Right cardiac atrium (tissue), 5 donors: ENCODE measurements around the gene CHN1. TPM values are rescaled to one million over a fixed set of nuclear protein-coding genes. Genes with fewer than 3 reads are reported as not detected.
A peak's percentile ranks its signal among the peaks of the same experiment; 100 is the strongest.

Experiments
- ATAC-seq, 2 donors: fragments of 200-7000 bp; cut with Tn5 transposase; one replicate each; pipeline versions ENCODE4 v1.8.0 to v1.9.1; 2020; ENCODE audit warnings: moderate library complexity in 2 of 2, mild to moderate bottlenecking in 1 of 2
- DNase-seq, 3 donors: peaks; one replicate each; pipeline ENCODE4 v3.0.0-alpha.2; 2020
- H3K27ac ChIP-seq: one replicate; pipeline ENCODE4 v1.5.1; 2013; ENCODE audit warnings: mild to moderate bottlenecking, low read length, control low read depth, moderate library complexity
- H3K27me3 ChIP-seq: one replicate; pipeline ENCODE4 v1.6.1; 2013; ENCODE audit not compliant: control insufficient read depth, insufficient read depth
- H3K4me1 ChIP-seq: one replicate; pipeline ENCODE4 v1.6.1; 2013; ENCODE audit warnings: low read length; ENCODE audit not compliant: control insufficient read depth, insufficient read depth
- H3K4me3 ChIP-seq: one replicate; pipeline ENCODE4 v1.5.1; 2013; ENCODE audit warnings: low read length, control low read depth
- H3K9me3 ChIP-seq: one replicate; pipeline ENCODE4 v1.6.1; 2013; ENCODE audit warnings: low read length; ENCODE audit not compliant: control insufficient read depth
- WGBS: extraction: QIAGEN DNeasy Blood & Tissue Kit; methylation state at CpG from one replicate; pipeline ENCODE4 v1.1.7; 2013; 5-methylcytosine and 5-hydroxymethylcytosine counted together
- intact Hi-C, 4 donors: fragments of 100-400 bp; cut with DNase I; formaldehyde crosslinking; loops; one replicate each; pipeline versions ENCODE4 v1.11.0 to v1.14.0; 2022 to 2023
- polyA plus RNA-seq: library from polyadenylated mRNA; stranded (reverse); fragments of 200-250 nt; gene quantifications from one replicate; pipeline ENCODE4 v1.2.3, GENCODE V29; 2013
- total RNA-seq, 4 donors: library from RNA; stranded (reverse); fragmentation: NEBNext Ultra II Directional; extraction: Animal tissue kit (Norgen Biotek cat#: 25700); gene quantifications; one replicate each; pipeline ENCODE4 v1.2.1, GENCODE V29; 2021
- donor health status: healthy with polysubstance abuse.
- donor health status: DM: no; HTN: yes; CAD: no.
- donor health status: DM: no; HTN: no; CAD: no.
- donor health status: DM: no; HTN: yes; CAD: no; lungs with severe emphysema.
- donor health status: DM: yes; HTN: yes; CAD: no.

The CHN1 gene
- total and polyA plus RNA-seq, 5 donors: 5.3 to 8.9 (median 7.8) TPM

DNA sequence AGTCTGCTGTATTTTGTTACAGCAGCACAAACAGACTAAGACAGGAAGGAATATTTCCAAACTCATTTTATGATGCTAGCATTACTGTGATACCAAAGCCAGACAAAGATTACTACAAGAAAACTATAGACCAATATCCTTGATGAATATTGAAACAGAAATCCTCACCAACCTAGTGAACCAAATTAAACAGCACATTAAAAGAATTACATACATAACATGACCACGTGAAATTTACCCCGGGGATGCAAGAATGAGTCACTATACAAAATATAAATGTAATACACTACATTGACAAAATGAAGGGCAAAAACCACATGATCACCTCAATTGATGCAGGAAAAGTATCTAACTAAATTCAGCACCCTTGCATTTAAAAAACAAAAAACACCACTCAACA is 112.6 kb downstream of the CHN1 start:
- DNase-seq (no peak), ATAC-seq (no peak)
- H3K4me3 ChIP-seq: no peak overlapping the region
- intact Hi-C loops: loop anchor here in 1 of 4 donors (10.0 kb wide), 1 partner anchor 62 kb away; no protein-coding TSS in a partner anchor
- peaks cover 2% of the 10 kb centered on the region for H3K4me1 ChIP-seq
- H3K27me3 ChIP-seq: no peaks in the 10 kb centered on the region
- no peaks in the 10 kb centered on the region for H3K9me3 ChIP-seq
- no peak overlapping the region for H3K27ac ChIP-seq
- 97% methylated on average over 2 of the region's 2 CpGs for WGBS

DNA sequence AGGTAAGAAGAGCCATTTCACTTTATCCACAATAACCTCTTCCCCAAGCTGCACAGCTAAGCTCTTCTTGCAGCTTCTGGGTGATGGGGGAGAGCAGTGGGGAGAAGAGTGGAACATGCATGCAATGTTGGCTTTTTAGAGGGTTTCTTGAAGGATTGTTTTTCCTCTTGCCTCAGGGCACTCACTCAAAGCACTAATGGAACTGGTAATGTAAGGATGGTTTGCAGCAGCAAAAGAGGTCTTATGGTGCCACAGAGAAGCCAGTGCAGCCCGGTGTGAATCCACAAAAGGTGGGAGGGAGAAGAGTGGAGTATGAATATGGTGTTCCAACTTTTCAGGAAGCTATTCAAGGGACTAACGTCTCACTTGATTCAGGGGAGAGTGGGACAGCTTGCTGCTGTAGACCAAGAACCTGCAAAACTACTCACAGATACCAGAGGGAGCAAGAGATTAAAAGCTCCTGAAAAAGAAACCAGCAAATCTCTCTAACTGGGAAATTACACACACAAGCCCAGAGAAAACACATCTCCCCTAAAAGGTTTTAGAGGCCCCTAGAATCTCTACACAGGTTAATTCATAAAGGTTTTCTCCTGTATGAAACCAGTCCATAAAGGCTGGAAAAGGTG is 116.4 kb downstream of the CHN1 start:
- WGBS: 73% methylated on average over 2 of the region's 2 CpGs
- ATAC-seq (no peak), DNase-seq (no peak)
- Histone ChIP-seq H3K4me1 (peaks cover 2% of the 10 kb centered on the region), H3K27me3 (no peaks in the 10 kb centered on the region), H3K4me3 (no peak overlapping the region), H3K9me3 (no peaks in the 10 kb centered on the region), H3K27ac (no peak overlapping the region)
- intact Hi-C loops: no loop called here

DNA sequence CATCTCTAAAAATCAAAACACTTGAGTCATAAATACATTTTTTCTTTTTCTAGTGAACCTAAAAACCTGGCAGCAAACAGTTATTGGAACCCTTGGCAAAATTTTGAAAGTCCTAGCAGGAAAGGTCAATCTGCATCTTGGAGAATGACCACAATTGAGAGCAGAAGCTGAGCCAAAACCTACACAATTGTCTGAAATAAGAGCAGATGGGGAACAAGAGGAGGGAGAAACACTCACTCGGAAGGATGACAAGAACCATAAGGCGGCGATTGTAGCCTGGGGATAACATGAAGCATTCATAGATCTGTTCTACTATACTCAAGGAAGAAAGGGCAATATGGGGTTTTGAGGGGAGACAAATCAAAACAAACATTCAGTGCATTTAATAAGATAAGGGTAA is 117.0 kb downstream of the CHN1 start:
- Histone ChIP-seq H3K4me1 (peaks cover 2% of the 10 kb centered on the region), H3K27me3 (no peaks in the 10 kb centered on the region), H3K9me3 (no peaks in the 10 kb centered on the region), H3K27ac (no peak overlapping the region), H3K4me3 (no peak overlapping the region)
- 78% methylated on average over 3 of the region's 3 CpGs for WGBS
- no peak for ATAC-seq
- DNase-seq: no peak
- intact Hi-C loops: no loop called here

DNA sequence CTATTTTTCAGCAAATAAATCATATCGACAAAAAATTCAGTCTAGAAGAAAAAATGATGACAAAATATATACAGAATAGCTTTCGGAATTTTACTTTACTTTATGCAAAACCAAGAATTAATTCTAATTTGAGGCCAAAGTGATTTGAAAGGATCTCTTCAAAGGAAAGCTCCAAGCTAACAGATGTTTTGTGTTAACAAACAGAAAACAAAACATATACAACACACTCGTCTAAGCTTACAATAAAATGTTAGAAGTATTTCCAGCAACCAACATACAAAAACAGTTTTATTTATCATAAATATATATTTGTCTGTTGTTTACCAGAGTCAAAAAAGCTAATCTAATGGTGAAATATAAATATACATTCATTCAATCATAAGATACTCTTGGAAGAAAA is 122.8 kb downstream of the CHN1 start:
- H3K4me3 ChIP-seq: no peak overlapping the region
- H3K9me3 ChIP-seq: no peaks in the 10 kb centered on the region
- intact Hi-C loops: no loop called here
- no peaks in the 10 kb centered on the region for H3K4me1 ChIP-seq
- ATAC-seq: no peak
- H3K27me3 ChIP-seq: no peaks in the 10 kb centered on the region
- no peak overlapping the region for H3K27ac ChIP-seq
- DNase-seq: no peak
- 86% methylated on average over 3 of the region's 3 CpGs for WGBS

DNA sequence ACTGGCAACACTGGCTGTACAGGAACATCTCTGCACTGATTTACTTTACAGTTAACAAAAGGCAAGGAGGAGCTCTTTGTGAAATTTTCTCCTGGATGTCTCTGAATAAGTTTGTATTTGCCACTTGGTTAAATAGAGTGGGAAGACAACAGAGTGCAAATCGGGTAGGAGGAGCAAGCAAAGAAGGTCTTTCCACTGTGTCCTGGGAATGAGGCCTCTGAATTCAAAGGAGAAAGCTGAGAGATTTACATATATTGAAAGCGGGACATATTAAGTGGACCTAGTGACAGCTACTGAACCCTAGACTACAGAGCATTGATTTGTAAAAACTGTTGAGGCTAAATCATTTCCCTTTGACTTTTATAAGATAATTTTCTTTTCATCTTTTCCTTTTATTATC is 123.5 kb downstream of the CHN1 start:
- intact Hi-C loops: no loop called here
- no peaks in the 10 kb centered on the region for H3K27me3 ChIP-seq
- no peak overlapping the region for H3K27ac ChIP-seq
- no peaks in the 10 kb centered on the region for H3K9me3 ChIP-seq
- ATAC-seq: no peak
- WGBS: 74% methylated on average over 2 of the region's 2 CpGs
- H3K4me1 ChIP-seq: no peaks in the 10 kb centered on the region
- H3K4me3 ChIP-seq: no peak overlapping the region
- no peak for DNase-seq

DNA sequence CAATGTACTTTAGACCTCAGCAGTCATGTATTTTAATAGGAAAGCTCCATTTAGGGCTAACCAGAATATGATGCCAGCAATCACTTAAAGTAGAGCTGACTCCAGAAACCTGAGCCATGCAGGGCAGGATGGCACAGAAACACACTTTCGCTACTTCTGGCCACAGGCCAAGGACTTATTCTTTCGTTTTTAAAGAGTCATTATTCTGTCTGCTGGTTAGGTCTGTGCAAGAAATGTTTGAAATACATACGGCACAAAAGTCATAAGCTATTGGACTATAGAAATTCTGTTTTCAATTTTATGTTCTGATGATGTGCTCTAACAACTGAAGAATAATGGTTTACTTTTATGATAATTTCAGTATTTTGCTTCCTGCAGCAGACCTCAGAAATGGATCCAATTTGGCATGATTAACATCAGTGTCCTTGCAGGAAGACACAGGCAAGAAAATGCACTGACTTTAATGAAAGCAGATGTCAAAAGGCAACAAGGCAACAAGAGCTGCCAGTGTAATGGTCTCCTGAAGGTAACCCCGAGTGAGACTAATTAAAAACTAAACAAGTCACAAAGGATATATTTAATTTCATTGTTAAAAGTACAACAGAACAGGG is 126.5 kb downstream of the CHN1 start:
- DNase-seq (peak in 1 of 3 donors; percentile 28), ATAC-seq (no peak)
- intact Hi-C loops: no loop called here

DNA sequence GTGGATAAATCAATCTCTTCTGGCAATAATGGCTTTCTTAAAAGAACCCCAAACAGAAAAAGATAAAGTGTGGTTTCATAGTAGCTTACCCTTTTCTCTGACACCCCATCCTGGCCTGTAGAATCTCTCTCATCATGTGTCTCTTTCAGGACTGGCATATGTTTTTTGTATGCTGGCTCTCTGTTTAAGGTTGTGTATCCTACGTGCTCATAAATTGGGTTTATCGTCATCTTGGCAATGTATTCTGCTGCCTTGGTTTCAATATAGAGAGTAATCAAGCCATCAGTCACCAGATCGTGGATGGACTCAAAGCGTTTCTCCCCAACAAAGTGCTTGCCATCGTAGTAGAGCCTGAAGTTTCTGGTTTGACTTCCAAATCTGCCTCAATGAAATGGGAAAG is 127.4 kb downstream of the CHN1 start:
- Histone ChIP-seq H3K9me3 (no peaks in the 10 kb centered on the region), H3K27me3 (no peaks in the 10 kb centered on the region), H3K4me3 (no peak overlapping the region), H3K4me1 (no peaks in the 10 kb centered on the region), H3K27ac (no peak overlapping the region)
- intact Hi-C loops: no loop called here
- 97% methylated on average over 5 of the region's 5 CpGs for WGBS
- ATAC-seq (no peak), DNase-seq (no peak)

More for the DNA sequence above, 126.5 kb downstream of the CHN1 start:
- whole genome bisulfite sequencing: 35% methylated on average over 4 of the region's 4 CpGs
- no peaks in the 10 kb centered on the region for H3K9me3 ChIP-seq
- H3K4me1 ChIP-seq: no peaks in the 10 kb centered on the region
- H3K27ac ChIP-seq: no peak overlapping the region
- H3K4me3 ChIP-seq: peak overlapping the region; percentile 52
- no peaks in the 10 kb centered on the region for H3K27me3 ChIP-seq

DNA sequence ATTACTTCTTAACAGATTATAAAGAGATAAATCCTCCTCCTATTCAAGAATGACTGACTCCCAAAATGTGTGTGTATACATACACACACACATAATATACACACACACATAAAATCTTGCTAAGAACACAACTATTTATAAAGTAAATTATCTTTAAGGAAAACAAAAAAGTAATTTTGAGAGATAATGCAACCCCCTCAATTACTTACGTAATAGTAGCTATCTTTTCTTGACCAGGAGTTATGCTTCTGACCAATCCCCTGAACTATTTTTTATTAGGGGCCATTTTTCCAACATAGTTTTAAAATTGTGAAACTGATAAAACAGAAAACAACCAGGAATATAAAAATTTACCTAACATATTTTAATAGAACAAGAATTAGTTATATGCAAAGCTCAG is 127.9 kb downstream of the CHN1 start:
- ATAC-seq (no peak), DNase-seq (no peak)
- 93% methylated on average over 1 of the region's 1 CpG for WGBS
- H3K27me3 ChIP-seq: no peaks in the 10 kb centered on the region
- no peak overlapping the region for H3K27ac ChIP-seq
- H3K4me1 ChIP-seq: no peaks in the 10 kb centered on the region
- intact Hi-C loops: no loop called here
- H3K4me3 ChIP-seq: no peak overlapping the region
- no peaks in the 10 kb centered on the region for H3K9me3 ChIP-seq

DNA sequence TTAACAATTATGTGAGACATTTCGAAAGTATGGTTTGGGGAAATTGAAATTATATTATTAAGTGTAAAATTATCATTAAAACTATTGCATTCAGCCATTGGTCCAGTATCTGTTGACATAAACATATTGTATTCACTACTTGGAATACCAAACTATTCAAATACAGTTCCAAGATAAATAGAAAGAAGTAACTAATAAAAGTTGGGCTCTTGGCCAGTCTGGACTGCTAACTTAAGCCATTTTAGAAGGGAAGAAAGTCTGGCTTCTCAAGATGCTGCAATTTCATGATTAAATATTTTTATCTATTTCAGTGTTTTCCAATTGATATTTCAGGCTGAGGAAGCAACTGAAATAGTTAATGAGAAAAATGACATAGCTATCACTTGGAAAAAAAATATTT is 131.1 kb downstream of the CHN1 start:
- H3K27me3 ChIP-seq: no peaks in the 10 kb centered on the region
- ATAC-seq (no peak), DNase-seq (no peak)
- H3K4me1 ChIP-seq: no peaks in the 10 kb centered on the region
- H3K27ac ChIP-seq: no peak overlapping the region
- intact Hi-C loops: no loop called here
- no peaks in the 10 kb centered on the region for H3K9me3 ChIP-seq
- no peak overlapping the region for H3K4me3 ChIP-seq
- 34% methylated on average over 1 of the region's 1 CpG for WGBS

DNA sequence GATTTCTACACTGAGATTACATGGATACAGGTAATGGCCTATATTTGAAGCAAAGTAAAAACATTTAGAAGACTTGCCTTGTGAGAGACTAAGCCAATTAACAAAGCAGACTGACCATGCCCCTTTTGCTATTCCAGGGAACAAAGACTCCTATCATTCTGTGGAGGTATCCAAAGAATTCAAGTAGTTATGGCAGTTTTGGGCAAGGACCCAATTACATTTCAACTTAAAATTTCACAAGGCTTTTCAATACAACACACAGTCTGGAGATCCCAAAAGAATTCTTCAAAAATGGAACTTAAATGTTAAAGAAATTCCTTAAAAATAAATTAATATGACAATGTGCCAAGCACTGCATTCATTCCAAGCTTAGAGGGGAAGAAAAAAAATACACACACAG is 131.7 kb downstream of the CHN1 start:
- intact Hi-C loops: no loop called here
- DNase-seq: no peak
- no peak overlapping the region for H3K27ac ChIP-seq
- ATAC-seq: no peak
- H3K4me3 ChIP-seq: no peak overlapping the region
- H3K4me1 ChIP-seq: no peaks in the 10 kb centered on the region
- H3K9me3 ChIP-seq: no peaks in the 10 kb centered on the region
- H3K27me3 ChIP-seq: no peaks in the 10 kb centered on the region

DNA sequence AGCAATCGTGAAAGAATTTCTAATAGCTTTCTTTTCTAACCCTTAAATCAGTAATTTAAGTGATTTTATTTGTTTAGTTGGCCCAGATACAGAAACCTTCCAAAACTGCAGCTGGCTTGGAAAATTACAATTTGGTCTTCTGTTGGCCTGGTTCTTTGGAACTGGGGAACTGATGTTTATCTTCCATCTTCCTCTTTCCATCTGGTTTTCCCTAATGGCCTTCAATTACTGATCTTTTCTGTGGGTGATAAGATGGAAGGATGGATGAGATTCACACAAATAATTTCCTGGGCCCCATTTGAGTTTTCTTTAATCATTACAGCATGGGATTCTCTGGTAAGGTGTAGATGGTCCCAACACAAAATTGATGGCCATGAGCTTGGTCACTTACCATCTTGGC is 134.4 kb downstream of the CHN1 start:
- H3K27ac ChIP-seq: no peak overlapping the region
- DNase-seq (no peak), ATAC-seq (no peak)
- no peaks in the 10 kb centered on the region for H3K4me1 ChIP-seq
- no peaks in the 10 kb centered on the region for H3K27me3 ChIP-seq
- H3K4me3 ChIP-seq: no peak overlapping the region
- no peaks in the 10 kb centered on the region for H3K9me3 ChIP-seq
- intact Hi-C loops: no loop called here
- 68% methylated on average over 1 of the region's 1 CpG for WGBS

DNA sequence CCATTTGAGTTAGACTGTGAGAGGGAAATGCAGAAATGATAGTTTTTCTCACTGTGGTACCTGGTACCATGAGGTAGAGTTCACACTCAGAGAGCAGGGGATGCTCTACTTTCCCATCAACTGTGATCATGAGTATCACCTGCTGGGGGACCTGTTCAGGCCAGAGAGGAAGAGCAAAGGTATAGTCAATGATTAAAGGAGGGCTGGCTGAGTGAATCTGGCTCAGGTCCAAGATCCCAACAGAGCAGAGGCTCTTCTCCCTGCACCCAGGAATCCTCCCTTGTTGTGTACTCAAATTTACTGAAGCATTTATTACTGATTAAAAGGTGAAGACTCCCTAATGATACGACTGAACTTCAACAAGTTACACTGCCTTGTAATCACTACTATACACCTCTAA is 136.3 kb downstream of the CHN1 start:
- intact Hi-C loops: no loop called here
- Histone ChIP-seq H3K4me3 (no peak overlapping the region), H3K27me3 (no peaks in the 10 kb centered on the region), H3K4me1 (no peaks in the 10 kb centered on the region), H3K9me3 (no peaks in the 10 kb centered on the region), H3K27ac (no peak overlapping the region)
- ATAC-seq: no peak
- DNase-seq: no peak
- WGBS: 85% methylated on average over 1 of the region's 1 CpG
